Neural cell (in vitro differentiated cells): Measurements from ENCODE around the gene WNT7A. TPM values are rescaled to one million over a fixed set of nuclear protein-coding genes. Genes with fewer than 3 reads are reported as not detected.

Experiments
- H2AFZ ChIP-seq: fragments of 200-600, 300-800 bp; sonication (generic), shearing (Covaris generic); 2 replicates; pipeline ENCODE4 v1.6.0; 2014; ENCODE audit warnings: low read depth, mild to moderate bottlenecking, antibody characterized with exemption, low read length, moderate library complexity
- H3F3A ChIP-seq: fragments of 200-600 bp; shearing (Covaris generic); 2 replicates; pipeline ENCODE4 v1.6.1; 2016; ENCODE audit warnings: mild to moderate bottlenecking, moderate library complexity, mixed read lengths, antibody characterized with exemption, low read length; ENCODE audit not compliant: insufficient read depth, poor library complexity, severe bottlenecking
- H3K27ac ChIP-seq: fragments of 200-600, 300-800 bp; sonication (generic), shearing (Covaris generic); 2 replicates; pipeline ENCODE4 v1.5.1; 2014; ENCODE audit warnings: mild to moderate bottlenecking, low read length, moderate library complexity
- H3K27me3 ChIP-seq: fragments of 300-800, 200-600 bp; sonication (generic), shearing (Covaris generic); 2 replicates; pipeline ENCODE4 v1.6.0; 2014; ENCODE audit warnings: mild to moderate bottlenecking, low read depth, low read length, moderate library complexity; ENCODE audit not compliant: insufficient read depth
- H3K36me3 ChIP-seq: fragments of 300-800, 200-600 bp; sonication (generic), shearing (Covaris generic); 2 replicates; pipeline ENCODE4 v1.5.1; 2014; ENCODE audit warnings: mild to moderate bottlenecking, antibody characterized with exemption, low read length, moderate library complexity; ENCODE audit not compliant: insufficient read depth
- H3K4me2 ChIP-seq: fragments of 300-800, 200-600 bp; sonication (generic), shearing (Covaris generic); 2 replicates; pipeline ENCODE4 v1.6.0; 2014; ENCODE audit warnings: mild to moderate bottlenecking, low read length
- H3K4me3 ChIP-seq: fragments of 300-800, 200-600 bp; sonication (generic), shearing (Covaris generic); 2 replicates; pipeline ENCODE4 v1.5.1; 2014; ENCODE audit warnings: mild to moderate bottlenecking, low read length, moderate library complexity
- H3K79me2 ChIP-seq: fragments of 200-600 bp; shearing (Covaris generic); replicated peaks from 2 replicates; pipeline ENCODE4 v1.6.0; 2014; ENCODE audit warnings: mild to moderate bottlenecking, low read length, moderate library complexity; ENCODE audit not compliant: insufficient read depth
- H3K9ac ChIP-seq: fragments of 300-800, 200-600 bp; sonication (generic), shearing (Covaris generic); 2 replicates; pipeline ENCODE4 v1.6.1; 2016; ENCODE audit warnings: mild to moderate bottlenecking, low read length, mixed read lengths
- H3K9me2 ChIP-seq: fragments of 200-600 bp; shearing (Covaris generic); 2 replicates; pipeline ENCODE4 v1.6.1; 2016; ENCODE audit warnings: mild to moderate bottlenecking, low read length, mixed read lengths; ENCODE audit not compliant: insufficient read depth
- H3K9me3 ChIP-seq: fragments of 200-600, 300-800 bp; sonication (generic), shearing (Covaris generic); 2 replicates; pipeline ENCODE4 v1.6.1; 2016; ENCODE audit warnings: mild to moderate bottlenecking, mixed run types, low read length, moderate library complexity, mixed read lengths
- H4K20me1 ChIP-seq: fragments of 200-600 bp; shearing (Covaris generic); 2 replicates; pipeline ENCODE4 v1.6.1; 2016; ENCODE audit warnings: mild to moderate bottlenecking, mixed run types; ENCODE audit not compliant: insufficient read depth
- EP300 ChIP-seq: fragments of 450-650 bp; conservative IDR thresholded peaks from 2 replicates; pipeline ENCODE4 v1.6.1; 2014; ENCODE audit warnings: antibody characterized with exemption, mild to moderate bottlenecking, moderate library complexity; ENCODE audit not compliant: poor library complexity, severe bottlenecking
- EZH2 ChIP-seq: fragments of 200-600, 300-800 bp; shearing (Covaris generic), sonication (generic); IDR thresholded peaks from 2 replicates; pipeline ENCODE4 v1.6.1; 2014; ENCODE audit warnings: antibody characterized with exemption, low read length, borderline replicate concordance, mild to moderate bottlenecking; ENCODE audit not compliant: insufficient read depth, poor library complexity, severe bottlenecking
- MXI1 ChIP-seq: fragments of 450-650 bp; conservative IDR thresholded peaks from 2 replicates; pipeline ENCODE4 v1.6.1; 2014; ENCODE audit warnings: antibody characterized with exemption, mild to moderate bottlenecking; ENCODE audit not compliant: poor library complexity, severe bottlenecking
- POLR2AphosphoS5 ChIP-seq: IDR thresholded peaks from 2 replicates; pipeline ENCODE4 v1.6.1; 2012
- RAD21 ChIP-seq: fragments of 450-650 bp; conservative IDR thresholded peaks from 2 replicates; pipeline ENCODE4 v1.6.1; 2014; ENCODE audit warnings: antibody characterized with exemption, mild to moderate bottlenecking, moderate library complexity
- SMC3 ChIP-seq: fragments of 450-650 bp; conservative IDR thresholded peaks from 2 replicates; pipeline ENCODE4 v1.6.1; 2014; ENCODE audit warnings: antibody characterized with exemption, mild to moderate bottlenecking, moderate library complexity; ENCODE audit not compliant: poor library complexity
- TAF1 ChIP-seq: IDR thresholded peaks from 2 replicates; pipeline ENCODE4 v1.6.1; 2012; ENCODE audit warnings: low read depth
- polyA plus RNA-seq: library from polyadenylated mRNA; depleted of rRNA; stranded (reverse); fragments of >200 nt; gene quantifications from 2 replicates; pipeline ENCODE4 v1.2.3, GENCODE V29; 2014
- TF ChIP-seq, protein P1 (sequence below): IDR thresholded peaks from 2 replicates; pipeline ENCODE4 v1.6.1; 2012; ENCODE audit warnings: borderline replicate concordance
- TF ChIP-seq, protein P2 (sequence below): fragments of 450-650 bp; IDR thresholded peaks from 2 replicates; pipeline ENCODE4 v1.5.1; 2014; ENCODE audit warnings: antibody characterized with exemption, mild to moderate bottlenecking, moderate library complexity; ENCODE audit not compliant: poor library complexity, severe bottlenecking

WNT7A gene
- polyA plus RNA-seq, 1 donor from 2014 or later: 13.3 TPM

- Histone ChIP-seq H3K36me3 (no peaks in the 10 kb centered on the region), H3K27ac (no peak overlapping the region), H3K27me3 (no peaks in the 10 kb centered on the region), H2AFZ (no peak overlapping the region), H3K79me2 (no peaks in the 10 kb centered on the region), H3K4me2 (no peak overlapping the region), H4K20me1 (no peaks in the 10 kb centered on the region), H3K9ac (no peak overlapping the region), H3K9me3 (no peaks in the 10 kb centered on the region), H3K4me3 (no peak overlapping the region), H3K9me2 (no peaks in the 10 kb centered on the region), H3F3A (no peaks in the 10 kb centered on the region)
- TF ChIP-seq TAF1: no peak
- TF ChIP-seq POLR2AphosphoS5: no peak
- no peak for TF ChIP-seq MXI1
- no peak for TF ChIP-seq EZH2
- TF ChIP-seq SMC3: no peak
- TF ChIP-seq, protein P1, sequence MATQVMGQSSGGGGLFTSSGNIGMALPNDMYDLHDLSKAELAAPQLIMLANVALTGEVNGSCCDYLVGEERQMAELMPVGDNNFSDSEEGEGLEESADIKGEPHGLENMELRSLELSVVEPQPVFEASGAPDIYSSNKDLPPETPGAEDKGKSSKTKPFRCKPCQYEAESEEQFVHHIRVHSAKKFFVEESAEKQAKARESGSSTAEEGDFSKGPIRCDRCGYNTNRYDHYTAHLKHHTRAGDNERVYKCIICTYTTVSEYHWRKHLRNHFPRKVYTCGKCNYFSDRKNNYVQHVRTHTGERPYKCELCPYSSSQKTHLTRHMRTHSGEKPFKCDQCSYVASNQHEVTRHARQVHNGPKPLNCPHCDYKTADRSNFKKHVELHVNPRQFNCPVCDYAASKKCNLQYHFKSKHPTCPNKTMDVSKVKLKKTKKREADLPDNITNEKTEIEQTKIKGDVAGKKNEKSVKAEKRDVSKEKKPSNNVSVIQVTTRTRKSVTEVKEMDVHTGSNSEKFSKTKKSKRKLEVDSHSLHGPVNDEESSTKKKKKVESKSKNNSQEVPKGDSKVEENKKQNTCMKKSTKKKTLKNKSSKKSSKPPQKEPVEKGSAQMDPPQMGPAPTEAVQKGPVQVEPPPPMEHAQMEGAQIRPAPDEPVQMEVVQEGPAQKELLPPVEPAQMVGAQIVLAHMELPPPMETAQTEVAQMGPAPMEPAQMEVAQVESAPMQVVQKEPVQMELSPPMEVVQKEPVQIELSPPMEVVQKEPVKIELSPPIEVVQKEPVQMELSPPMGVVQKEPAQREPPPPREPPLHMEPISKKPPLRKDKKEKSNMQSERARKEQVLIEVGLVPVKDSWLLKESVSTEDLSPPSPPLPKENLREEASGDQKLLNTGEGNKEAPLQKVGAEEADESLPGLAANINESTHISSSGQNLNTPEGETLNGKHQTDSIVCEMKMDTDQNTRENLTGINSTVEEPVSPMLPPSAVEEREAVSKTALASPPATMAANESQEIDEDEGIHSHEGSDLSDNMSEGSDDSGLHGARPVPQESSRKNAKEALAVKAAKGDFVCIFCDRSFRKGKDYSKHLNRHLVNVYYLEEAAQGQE: no peak
- no peak for TF ChIP-seq RAD21
- TF ChIP-seq, protein P2, sequence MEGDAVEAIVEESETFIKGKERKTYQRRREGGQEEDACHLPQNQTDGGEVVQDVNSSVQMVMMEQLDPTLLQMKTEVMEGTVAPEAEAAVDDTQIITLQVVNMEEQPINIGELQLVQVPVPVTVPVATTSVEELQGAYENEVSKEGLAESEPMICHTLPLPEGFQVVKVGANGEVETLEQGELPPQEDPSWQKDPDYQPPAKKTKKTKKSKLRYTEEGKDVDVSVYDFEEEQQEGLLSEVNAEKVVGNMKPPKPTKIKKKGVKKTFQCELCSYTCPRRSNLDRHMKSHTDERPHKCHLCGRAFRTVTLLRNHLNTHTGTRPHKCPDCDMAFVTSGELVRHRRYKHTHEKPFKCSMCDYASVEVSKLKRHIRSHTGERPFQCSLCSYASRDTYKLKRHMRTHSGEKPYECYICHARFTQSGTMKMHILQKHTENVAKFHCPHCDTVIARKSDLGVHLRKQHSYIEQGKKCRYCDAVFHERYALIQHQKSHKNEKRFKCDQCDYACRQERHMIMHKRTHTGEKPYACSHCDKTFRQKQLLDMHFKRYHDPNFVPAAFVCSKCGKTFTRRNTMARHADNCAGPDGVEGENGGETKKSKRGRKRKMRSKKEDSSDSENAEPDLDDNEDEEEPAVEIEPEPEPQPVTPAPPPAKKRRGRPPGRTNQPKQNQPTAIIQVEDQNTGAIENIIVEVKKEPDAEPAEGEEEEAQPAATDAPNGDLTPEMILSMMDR: no peak
- no peak for TF ChIP-seq EP300
These were observed 88.4 kb downstream of the WNT7A start for GRCh38 chr3:13791198-13792050.

DNA sequence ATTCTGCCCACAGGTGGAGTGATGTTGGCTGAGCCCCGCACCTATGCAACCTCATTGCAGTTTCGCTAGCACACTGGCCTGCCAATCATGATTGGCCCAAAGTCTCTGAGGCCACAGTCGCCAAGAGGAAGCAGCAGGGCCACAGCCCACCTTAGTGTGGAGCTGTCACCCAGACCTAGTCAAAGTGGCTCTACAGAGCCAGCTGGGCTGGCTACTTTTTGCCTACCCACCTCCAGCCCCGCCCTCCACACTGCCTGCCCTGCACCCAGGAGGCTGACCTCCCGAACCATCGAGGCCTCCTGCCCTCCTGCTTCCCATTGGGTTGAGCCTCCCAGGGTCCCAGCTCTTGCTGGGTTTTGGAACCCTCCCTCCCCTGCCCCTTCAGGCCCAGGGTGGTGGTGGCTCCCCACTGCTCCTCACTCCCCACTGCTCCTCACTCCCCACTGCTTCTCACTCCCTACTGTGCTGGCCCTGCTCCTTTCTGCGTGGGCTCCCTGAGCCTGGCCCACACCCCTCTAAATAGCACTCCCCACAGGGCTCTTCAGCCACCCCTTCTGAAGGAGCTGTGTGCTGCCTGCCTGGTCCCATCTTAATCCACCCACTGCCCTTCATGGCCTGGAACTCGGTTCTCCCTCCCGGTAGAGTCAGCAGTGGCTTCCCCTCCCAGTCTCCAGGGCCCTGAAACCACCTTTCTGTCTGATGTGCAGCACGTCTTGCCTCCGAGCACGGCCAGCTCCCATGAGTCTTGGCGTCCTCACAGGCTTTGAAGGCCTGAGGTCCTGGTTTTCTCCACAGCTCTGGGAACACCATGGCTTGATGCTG is 89.3 kb downstream of the WNT7A start:
- Histone ChIP-seq H3K4me2 (no peak overlapping the region), H3K4me3 (no peak overlapping the region), H3F3A (no peaks in the 10 kb centered on the region), H3K36me3 (no peaks in the 10 kb centered on the region), H3K9ac (peak overlapping the region; percentile 61), H3K27ac (no peak overlapping the region), H3K27me3 (no peaks in the 10 kb centered on the region), H3K9me2 (no peaks in the 10 kb centered on the region), H2AFZ (no peak overlapping the region), H4K20me1 (no peaks in the 10 kb centered on the region), H3K9me3 (no peaks in the 10 kb centered on the region), H3K79me2 (no peaks in the 10 kb centered on the region)
- no peak for TF ChIP-seq POLR2AphosphoS5
